Stimulated activated CD8-positive, alpha-beta memory T cell treated with anti-CD3 and anti-CD28 coated beads, Interleukin-7, amount 100 ng/mL, for 24 hours (primary cell): ENCODE data around the gene LY6G6D.

Experiments
- DNase-seq: peaks from one replicate; pipeline ENCODE4 v3.0.0-alpha.2; 2020; ENCODE audit warnings: low read depth

LY6G6D gene

DNA sequence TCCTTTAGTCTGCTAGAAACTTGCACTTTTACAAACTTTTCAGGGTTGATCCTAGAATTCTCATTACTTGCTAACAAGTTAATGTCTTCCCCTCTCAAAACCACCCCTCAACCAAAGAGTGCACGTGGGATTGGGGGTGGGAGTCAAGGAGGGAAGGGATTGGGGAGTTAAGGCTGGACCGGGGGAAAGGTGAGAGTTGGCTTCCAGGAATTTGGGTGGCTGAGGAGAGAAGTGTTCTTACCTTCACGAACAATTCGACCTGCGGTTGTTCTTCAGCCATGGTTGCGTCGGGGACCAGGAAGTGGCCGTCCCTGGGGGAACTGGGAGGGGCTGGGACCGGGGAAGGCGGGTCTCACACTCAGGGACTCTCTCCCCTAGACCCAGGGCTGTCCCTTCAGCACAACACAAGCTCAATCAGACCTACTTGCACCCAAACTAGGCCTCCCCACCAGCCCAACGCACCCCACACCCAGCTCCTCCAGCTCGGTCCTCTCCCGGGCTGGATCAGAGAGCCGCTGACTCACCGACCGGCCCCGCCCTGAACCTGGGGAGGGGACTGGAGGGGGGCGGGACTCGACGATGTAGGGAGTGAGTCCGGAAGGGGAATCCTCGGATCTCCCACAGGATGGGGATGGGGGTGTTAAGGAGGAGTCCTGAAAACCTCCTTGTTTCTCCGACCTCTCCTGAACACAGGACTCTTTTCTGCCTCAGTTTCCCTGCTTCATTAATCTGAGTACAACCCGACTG, 21.0 kb downstream of the LY6G6D start, which contains the start of gene CLIC1:
Gene CLIC1 (minus strand): TSS at position 510 of the 747 bp plus-strand sequence. CDS start 230 bp downstream, at position 280.
- peak; percentile 62 for DNase-seq

DNA sequence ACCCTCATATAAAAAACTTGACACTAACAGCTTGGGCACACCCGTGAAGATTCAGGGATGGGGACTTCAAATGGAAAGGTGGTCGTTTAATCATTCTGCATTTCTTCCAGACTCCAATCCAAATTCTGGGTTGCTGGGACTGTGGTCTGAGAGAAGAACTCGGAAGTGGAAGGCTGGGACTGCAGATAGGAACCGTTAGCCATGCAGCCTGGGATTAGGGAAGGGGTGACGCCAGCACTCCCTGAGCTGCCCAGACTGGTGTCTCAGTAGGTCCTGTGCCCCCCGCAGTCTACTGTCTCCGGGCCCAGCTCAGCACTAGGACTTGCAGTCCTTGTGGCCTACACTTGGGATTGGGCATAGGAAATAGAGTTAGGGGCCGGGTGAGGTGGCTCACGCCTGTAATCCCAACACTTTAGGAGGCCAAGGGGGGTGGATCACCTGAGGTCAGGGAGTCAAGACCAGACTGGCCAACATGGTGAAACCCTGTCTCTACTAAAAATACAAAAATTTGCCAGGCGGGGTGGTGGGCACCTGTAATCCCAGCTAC, 21.7 kb downstream of the LY6G6D start:
- no peak for DNase-seq

DNA sequence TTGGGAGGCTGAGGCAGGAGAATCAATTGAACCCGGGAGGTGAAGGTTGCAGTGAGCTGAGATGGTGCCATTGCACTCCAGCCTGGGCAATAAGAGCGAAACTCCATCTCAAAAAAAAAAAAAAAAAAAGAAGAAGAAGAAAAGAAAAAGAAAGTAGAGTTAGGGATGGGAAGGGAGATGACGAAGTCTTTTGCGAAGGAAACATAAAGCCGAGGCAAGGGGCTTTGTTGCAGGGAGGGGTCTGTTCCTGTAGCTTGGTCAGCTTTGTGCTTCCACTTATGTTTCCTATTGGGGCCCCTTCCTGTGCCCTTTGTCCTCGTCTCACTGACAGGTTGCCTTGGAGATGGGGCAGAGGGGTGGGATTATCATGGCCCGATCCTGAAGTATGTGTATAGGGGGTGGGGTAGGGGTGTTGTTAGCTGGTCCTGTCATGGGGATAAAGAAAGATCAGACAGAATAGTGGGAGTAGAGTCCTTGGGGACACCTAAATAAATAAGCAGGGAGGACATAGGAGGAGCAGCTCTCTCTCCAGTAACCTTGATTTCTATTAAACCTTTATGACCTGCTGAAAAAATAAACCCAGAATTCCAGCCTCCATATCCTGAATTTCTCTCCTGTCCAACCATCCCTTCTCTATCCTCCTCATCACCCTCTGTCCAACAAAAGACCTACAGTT, 22.3 kb downstream of the LY6G6D start:
- no peak for DNase-seq

DNA sequence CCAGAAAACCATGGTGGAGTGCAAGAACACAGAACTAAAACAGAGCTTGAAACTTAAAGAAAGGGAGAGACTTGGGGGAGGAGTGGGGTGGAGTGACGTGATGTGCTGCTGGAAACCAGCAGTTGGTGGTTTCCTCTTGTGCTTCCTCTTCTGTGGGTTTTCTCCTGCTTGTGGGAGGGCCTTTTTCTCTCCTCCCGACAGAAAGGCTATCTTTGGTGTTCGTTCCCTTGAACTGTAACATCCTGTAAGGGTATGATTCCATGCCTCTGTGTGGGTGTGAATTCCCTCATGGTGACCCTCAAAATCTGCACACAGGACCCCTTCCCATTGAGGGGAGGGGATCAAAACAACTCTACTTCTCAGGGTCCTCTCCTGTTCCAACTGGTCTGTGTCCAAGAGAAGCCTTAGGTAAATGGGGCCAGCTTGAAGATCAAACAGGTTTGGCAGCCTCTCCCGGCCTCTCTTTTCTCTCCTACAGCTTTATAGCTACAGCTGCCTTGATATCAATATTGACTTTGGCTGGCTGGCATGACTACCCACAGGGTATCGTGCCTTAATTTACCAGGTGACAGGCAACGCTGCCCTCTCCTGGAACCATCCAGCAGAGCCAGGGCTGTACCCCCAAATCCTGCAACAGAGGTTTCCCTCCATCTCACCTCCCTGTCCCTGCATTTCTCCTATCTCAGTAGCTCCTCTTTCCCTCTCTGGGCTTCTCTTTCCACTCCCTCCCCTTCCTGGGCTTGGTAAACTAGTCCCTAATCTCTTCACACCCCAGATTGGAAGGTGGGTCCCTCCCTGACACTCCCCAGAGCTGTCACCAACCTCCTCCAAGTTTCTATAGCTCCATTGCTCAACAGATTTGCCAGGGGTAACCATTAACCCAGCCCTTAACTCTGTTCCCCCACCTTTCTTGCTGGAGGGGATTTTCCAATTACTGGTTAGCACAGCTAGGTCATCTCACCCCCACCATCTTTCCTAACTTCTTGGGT, 23.1 kb downstream of the LY6G6D start:
- DNase-seq = no peak

DNA sequence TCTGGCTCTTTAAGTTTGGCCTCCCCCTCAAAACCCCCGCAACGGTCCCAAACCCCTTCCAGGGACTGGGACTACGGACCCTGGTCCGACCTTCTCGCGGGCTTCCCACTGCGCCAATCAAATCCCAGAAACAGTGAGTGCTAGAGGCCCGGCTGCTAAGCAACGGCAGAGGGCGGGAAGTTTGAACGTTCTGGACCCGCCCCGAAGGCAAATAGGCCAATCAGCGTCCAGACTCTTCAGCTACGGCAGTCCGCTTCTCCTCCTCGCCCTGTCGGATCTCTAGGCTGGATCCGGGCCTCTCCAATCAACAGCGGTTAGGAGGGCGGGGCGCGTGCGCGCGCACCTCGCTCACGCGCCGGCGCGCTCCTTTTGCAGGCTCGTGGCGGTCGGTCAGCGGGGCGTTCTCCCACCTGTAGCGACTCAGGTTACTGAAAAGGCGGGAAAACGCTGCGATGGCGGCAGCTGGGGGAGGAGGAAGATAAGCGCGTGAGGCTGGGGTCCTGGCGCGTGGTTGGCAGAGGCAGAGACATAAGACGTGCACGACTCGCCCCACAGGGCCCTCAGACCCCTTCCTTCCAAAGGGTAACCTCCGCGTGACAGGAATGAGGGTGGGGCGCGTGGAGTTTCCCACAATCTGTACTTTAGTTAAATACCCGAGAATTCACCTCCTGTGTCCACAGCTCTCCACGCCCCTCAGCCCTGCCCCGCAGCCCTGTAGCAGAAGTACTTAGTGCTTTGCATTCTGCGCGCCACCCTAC, 24.7 kb downstream of the LY6G6D start, which contains the start of gene MSH5:
Gene MSH5 (plus strand): TSS at position 367 of the 758 bp plus-strand sequence. CDS start 462 bp downstream, outside the sequence.
- DNase-seq = peak; percentile 94

DNA sequence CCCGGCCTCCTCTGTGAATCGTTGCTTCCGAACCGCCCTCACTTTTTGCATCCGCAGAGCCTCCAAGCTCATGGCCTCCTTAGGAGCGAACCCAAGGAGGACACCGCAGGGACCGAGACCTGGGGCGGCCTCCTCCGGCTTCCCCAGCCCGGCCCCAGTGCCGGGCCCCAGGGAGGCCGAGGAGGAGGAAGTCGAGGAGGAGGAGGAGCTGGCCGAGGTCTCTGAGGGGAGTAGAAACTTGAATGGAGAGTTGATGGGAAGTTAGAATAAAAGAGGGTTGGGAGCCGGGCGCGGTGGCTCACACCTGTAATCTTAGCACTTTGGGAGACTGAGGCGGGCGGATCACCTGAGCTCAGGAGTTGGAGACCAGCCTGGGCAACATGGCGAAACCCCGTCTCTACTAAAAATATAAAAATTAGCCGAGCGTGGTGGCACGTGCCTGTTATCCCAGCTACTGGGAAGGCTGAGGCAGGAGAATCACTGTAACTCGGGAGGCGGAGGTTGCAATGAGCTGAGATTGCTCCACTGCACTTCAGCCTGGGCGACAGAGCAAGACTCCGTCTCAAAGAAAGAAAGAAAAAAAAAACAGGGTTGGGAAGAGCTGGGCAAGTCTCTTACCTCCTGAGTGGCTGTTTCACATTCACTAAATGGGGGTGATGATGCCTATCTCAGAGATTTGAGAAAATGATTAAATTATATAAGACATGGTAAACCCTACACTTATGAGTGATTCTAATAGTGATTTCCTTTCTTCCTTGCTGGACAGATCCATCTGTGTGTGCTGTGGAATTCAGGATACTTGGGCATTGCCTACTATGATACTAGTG, 25.5 kb downstream of the LY6G6D start:
- DNase-seq = no peak

DNA sequence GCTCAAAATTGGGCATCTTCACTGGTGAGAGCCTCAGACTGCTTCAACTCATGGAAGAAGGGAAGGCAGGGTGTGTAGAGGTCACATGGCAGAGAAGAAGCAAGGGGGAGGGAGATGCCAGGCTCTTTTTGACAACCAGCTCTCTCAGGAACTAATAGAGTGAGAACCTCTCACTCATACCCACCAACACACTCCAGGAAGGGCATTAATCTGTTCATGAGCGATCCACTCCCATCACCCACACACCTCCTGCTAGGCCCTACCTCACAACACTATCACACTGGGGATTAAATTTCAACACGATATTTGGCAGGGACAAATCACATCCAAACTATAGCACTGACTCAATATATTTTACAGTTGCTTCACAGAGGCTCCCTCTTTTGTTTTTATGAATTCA, 26.7 kb downstream of the LY6G6D start:
- DNase-seq = no peak

DNA sequence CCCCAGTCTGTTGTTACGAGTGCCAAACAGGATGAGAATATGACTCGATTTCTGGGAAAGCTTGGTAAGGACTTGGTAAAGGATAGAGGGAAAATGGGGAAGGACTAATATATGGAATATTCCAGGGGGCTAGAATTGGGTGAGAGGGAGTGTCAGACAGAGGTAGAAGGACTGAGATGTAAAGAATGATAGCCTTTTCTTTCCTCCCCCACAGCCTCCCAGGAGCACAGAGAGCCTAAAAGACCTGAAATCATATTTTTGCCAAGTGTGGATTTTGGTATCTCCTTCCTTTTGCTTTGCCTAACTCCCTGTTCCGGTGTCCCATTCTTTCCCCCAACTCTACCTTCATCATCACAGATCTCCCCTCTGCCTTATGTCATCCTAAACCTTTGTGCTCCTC, 27.7 kb downstream of the LY6G6D start:
- DNase-seq = no peak

DNA sequence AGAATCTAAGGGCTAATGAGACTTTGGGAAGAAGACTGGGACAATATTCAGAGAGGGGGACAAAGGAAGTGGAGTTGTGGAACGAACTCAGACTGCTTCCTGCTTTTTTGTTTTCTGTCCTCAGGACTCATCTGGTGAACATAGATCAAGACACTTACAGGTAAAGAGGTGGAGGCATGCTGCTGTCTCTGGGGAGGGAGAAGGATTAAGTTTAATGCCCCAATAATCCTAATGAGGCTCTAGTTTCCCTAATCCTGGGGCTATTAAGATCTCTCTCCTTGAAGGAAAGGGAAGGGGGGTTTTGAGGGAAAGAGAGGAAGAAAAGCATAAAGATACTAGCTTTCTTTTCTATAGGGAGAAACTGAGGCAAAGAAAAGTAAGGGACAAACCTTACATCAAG, 29.3 kb downstream of the LY6G6D start:
- no peak for DNase-seq

DNA sequence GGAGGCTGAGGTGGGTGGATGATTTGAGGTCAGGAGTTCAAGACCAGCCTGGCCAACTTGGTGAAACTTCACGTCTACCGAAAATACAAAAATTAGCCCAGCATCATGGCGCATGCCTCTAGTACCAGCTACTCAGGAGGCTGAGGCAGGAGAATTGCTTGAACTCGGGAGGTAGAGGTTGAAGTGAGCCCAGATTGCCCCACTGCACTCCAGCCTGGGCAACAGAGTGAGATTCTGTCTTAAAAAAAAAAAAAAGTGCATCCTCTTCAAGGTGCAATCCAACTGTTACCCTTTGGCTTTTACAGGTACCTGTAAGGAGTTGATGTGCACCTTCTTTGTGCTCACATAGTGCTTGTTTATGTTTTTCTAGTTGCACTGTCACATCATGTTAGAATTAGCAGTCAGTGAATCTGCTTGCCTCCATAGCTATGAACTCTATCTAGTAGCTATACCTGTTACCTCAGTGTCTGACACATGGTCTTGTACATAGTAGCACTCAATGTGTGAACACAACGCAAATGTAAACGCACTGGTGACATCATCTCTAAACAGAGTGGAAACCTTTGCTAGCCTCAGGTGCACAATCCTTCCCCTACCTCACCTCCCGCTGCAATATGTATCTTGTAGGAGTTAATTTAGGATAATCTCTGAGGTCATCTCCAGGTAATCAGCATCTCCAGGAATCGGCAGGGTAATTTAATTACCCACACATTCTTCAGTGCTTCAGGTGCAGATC, 34.3 kb downstream of the LY6G6D start:
- DNase-seq = no peak

DNA sequence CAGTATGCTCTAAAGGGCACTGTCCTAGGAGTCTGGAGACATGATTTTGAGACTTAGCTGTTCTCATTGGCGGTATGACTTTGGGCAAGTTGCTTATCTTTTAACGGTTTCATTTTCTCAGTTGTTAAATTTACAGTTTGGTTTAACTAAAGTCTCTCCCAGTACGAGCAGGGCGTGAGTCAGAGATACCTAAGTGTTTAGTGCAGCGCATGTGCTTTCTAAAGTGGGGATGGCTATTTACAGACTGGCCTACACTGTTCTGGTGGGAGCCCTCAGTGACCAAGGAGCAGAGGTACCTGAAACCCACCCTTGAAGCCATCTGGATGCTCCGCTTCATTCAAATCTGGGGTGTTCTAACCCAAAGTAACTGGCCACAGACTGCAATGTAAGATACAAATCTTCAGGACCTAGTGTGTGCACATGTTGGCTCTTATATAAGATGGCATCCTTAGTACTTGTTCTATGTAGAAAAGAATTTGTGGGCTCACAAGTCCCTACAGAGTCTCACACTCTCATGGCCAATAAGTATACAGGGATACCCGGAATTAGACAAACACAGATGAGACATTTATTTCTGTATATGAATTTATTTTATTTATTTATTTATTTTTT, 35.4 kb downstream of the LY6G6D start:
- no peak for DNase-seq

DNA sequence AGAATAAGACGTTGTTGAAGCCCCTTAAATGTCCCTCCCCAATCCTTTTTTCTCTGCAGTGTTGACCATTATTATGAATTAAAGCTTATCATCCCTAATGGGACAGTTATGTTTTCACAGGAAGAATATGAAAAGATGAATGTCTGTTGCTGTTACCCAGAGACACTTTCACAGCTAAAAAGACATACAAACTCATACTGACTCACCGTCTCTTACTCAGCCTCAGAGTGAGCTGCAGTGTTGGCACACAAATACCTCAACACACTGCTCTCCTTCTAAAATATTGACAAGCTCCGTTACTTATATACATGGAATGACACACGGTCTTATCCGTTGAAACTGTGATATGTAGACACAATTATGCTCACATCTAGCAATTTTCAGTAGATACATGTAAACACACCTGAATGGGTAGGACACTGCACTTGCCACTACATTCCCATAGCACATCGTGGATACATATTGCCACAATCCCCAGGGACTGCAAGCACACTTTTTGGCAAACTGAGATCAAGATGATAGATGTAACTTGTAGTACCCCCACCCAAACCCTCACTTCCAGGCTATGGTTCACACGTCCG, 37.7 kb downstream of the LY6G6D start:
- no peak for DNase-seq

DNA sequence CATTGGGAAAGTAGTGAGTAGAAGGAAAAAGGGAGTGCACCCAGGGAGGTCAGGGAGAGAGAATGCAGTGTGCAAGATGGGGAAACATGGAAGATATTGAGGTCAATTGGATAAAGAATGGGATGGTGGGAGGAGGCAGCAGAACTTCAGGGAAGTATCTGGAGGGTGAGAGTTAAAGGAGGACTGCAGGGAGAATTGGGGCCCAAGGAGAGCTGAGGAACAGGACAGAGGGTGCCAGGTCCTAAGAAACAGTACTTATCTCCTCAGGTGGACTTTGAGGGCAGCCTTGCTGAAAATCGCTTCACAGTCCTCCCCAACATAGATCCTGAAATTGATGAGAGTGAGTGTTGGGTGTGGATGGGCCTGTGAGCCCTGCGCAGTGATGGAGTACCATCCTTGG, 43.1 kb downstream of the LY6G6D start:
- DNase-seq = no peak

DNA sequence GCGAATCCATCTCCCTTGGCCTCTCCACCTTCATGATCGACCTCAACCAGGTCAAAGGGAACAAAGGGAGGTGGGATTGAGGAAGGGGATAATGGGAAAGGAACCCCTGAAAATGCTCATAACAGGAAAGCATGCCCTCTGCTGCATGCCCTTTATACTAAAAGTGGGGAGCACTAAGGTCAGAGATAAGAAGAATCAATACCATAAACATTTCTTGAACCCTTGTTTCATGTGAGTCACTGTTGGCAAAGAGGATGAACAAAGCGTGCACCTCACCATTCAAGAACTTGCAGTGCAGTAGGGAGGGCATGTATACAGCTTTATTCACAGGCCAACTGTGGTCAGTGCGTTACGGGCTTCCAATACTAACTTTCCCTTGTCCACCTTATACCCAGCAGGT, 45.6 kb downstream of the LY6G6D start:
- DNase-seq = no peak

DNA sequence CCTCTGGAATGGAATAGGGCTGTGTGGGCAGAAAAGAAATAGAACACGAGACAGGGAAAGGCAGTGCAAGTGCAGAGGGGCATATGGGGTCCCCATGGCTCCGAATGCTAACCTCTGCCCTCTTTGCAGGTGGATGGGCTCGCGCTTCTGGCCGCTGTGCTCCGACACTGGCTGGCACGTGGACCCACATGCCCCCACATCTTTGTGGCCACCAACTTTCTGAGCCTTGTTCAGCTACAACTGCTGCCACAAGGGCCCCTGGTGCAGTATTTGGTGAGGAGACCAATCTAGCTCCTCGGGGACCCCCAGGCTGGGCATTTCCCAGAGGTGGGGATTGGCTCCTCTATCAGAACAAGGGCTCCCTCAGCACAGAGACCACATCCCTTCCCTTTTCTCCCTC, 46.2 kb downstream of the LY6G6D start:
- no peak for DNase-seq

DNA sequence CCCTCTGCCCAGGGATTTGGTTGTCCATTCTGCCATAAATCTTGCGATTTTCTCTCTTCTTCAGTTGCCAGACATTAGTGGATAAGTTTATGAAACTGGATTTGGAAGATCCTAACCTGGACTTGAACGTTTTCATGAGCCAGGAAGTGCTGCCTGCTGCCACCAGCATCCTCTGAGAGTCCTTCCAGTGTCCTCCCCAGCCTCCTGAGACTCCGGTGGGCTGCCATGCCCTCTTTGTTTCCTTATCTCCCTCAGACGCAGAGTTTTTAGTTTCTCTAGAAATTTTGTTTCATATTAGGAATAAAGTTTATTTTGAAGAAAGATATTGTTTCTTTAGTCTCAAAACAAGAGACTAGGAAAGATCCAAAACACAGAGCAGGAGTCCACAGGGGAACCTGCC, 47.2 kb downstream of the LY6G6D start, which contains the start of gene SAPCD1:
Gene SAPCD1 (plus strand): TSS at position 301 of the 400 bp plus-strand sequence. CDS start 399 bp downstream, outside the sequence.
- no peak for DNase-seq

DNA sequence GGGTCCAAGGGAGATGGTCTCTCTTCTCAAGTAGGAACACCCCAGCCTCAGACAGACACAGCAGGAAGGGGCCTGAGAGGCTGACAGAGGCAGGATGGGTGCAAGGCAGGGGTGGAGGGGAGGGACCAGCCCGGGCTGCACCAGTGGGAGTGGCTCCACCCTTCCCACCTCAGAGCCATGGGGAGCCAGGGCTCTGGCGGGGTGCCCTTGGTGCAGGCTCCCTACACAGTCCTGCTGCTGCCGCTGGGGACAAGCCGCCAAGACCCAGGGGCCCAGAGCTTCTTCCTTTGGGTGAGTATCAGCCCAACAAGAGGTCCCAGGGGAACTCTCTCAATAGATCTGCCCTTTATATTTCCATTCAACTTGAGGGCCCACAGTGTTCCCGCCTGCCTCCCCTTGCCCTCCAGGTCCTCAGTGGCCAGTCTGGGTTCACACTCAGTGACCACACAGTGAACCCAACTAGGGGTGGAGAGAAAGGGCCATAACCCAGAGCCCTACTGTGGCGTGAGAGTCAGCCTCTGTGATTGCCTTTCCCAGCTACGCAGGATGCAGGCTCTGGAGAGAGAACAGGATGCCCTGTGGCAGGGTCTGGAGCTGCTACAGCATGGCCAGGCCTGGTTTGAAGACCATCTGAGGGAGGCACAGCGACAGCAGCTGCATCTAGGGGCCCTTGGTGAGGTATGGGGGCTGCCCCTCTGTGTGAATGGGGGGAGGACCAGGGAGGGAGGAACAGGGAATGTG, 47.9 kb downstream of the LY6G6D start:
- DNase-seq = no peak

DNA sequence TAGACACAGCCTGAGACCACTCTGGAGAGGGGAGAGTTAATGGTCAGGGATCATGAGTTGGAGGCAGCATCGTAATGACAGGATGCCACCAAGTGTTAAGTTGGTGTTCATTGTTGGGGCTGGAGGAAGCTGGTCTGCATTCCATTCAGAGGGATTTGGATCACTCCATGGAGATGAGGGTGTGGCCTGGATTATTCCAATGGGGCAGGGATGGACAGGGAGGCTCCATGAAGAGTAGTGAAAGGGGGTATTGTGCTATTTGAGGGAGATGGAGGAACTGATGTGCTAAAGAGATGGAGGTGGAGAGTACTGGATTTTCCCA, 48.4 kb downstream of the LY6G6D start:
- no peak for DNase-seq
